Esophagus squamous epithelium (tissue), 5 donors: ENCODE measurements around the gene CXCL8. TPM values are rescaled to one million over a fixed set of nuclear protein-coding genes. Genes with fewer than 3 reads are reported as not detected.

ENCODE experiments used
- DNase-seq: peaks from one replicate; lab custom pipeline; 2025; lab: John Stamatoyannopoulos, UW
- H3K27ac ChIP-seq, 4 donors: fragments of 200-600 bp; sonication (generic); one replicate each; pipeline ENCODE4 v1.5.1; 2016 to 2019; ENCODE audit warnings: mild to moderate bottlenecking in 1 of 4
- H3K27me3 ChIP-seq, 4 donors: fragments of 200-600 bp; sonication (generic); 1 replicate in 3 of 4; 2 replicates in 1 of 4; pipeline versions ENCODE4 v1.5.1 to v1.6.0; 2017 to 2021; ENCODE audit warnings: antibody characterized with exemption in 1 of 4
- H3K36me3 ChIP-seq, 3 donors: fragments of 200-600 bp; sonication (generic); one replicate each; pipeline ENCODE4 v1.5.1; 2016 to 2019
- H3K4me1 ChIP-seq, 3 donors: fragments of 200-600 bp; sonication (generic); one replicate each; pipeline ENCODE4 v1.5.1; 2017 to 2019
- H3K4me3 ChIP-seq, 4 donors: fragments of 200-600 bp; sonication (generic); 1 replicate in 3 of 4; 2 replicates in 1 of 4; pipeline ENCODE4 v1.5.1; 2016 to 2019; ENCODE audit warnings: mild to moderate bottlenecking in 2 of 4, moderate library complexity in 1 of 4
- H3K9me3 ChIP-seq, 3 donors: fragments of 200-600 bp; sonication (generic); one replicate each; pipeline ENCODE4 v1.5.1; 2016 to 2019
- CTCF ChIP-seq, 6 experiments: fragments of 450-650 bp in 4 of 6; fragments of 200-600 bp in 2 of 6; sonication (generic) in 2 of 6; IDR thresholded peaks; one replicate each; pipeline ENCODE4 v1.5.1; 2016 to 2019; ENCODE audit warnings: antibody characterized with exemption in 6 of 6, mild to moderate bottlenecking in 4 of 6, moderate library complexity in 4 of 6
- POLR2A ChIP-seq, 4 donors: fragments of 450-650 bp; IDR thresholded peaks; one replicate each; pipeline ENCODE4 v1.6.1; 2017; ENCODE audit warnings: antibody characterized with exemption in 4 of 4, mild to moderate bottlenecking in 4 of 4, moderate library complexity in 3 of 4
- WGBS, 2 donors: methylation state at CpG; one replicate each; pipeline ENCODE4 v1.1.5; 2018; 5-methylcytosine and 5-hydroxymethylcytosine counted together
- intact Hi-C: fragments of 100-400 bp; cut with DNase I; formaldehyde crosslinking; loops from one replicate; pipeline ENCODE4 v1.15.0; 2022
- total RNA-seq, 4 donors: library from RNA; depleted of rRNA; stranded (reverse); fragments of >200 nt; gene quantifications; one replicate each; pipeline ENCODE4 v1.1.0, GENCODE V29; 2016
- donor health status: DM: yes; HTN: yes; CAD: no.

The CXCL8 gene
- total RNA-seq, 4 donors from 2014 or later, result 0.76 to 90.2 (median 2.4) TPM; not detected in 1

- no peak for TF ChIP-seq CTCF (IDR thresholded peaks at IDR 0.05)
- no peak for TF ChIP-seq POLR2A (IDR thresholded peaks at IDR 0.05)
- Histone ChIP-seq H3K4me1 (peaks cover 0 to 31% (median 5%) of the 10 kb centered on the region in 3 donors), H3K36me3 (no peaks in the 10 kb centered on the region), H3K9me3 (no peaks in the 10 kb centered on the region), H3K27ac (no peak overlapping the region), H3K4me3 (no peak overlapping the region), H3K27me3 (no peaks in the 10 kb centered on the region)
- no peak for DNase-seq
- intact Hi-C loops, result no loop called here
- WGBS, 2 donors, result 70 to 81% methylated on average over 2 of the region's 2 CpGs
These were observed 24.7 kb upstream of the CXCL8 start for GRCh38 chr4:73715659-73716058.

- TF ChIP-seq CTCF (IDR thresholded peaks at IDR 0.05), result no peak
- no peak for DNase-seq
- WGBS, 2 donors, result 78 to 100% methylated on average over 1 of the region's 1 CpG
These were observed 21.7 kb upstream of the CXCL8 start for GRCh38 chr4:73718375-73719373.

GRCh38 chr4:73721435-73721834 is 18.9 kb upstream of the CXCL8 start:
- peaks cover 4 to 43% (median 5%) of the 10 kb centered on the region in 3 donors for H3K4me1 ChIP-seq
- no peak overlapping the region for H3K4me3 ChIP-seq
- intact Hi-C loops, result no loop called here
- WGBS, 2 donors, result 40 to 55% methylated on average over 1 of the region's 1 CpG
- no peaks in the 10 kb centered on the region for H3K36me3 ChIP-seq
- no peak for TF ChIP-seq POLR2A (IDR thresholded peaks at IDR 0.05)
- TF ChIP-seq CTCF (IDR thresholded peaks at IDR 0.05), result no peak
- H3K27ac ChIP-seq, result peak overlapping the region in 1 of 4 donors; percentile 45
- no peaks in the 10 kb centered on the region for H3K9me3 ChIP-seq
- no peaks in the 10 kb centered on the region for H3K27me3 ChIP-seq
- DNase-seq, result no peak

More at GRCh38 chr4:73718375-73719373, 21.7 kb upstream of the CXCL8 start:
- peaks cover 0 to 36% (median 5%) of the 10 kb centered on the region in 3 donors for H3K4me1 ChIP-seq
- no peak overlapping the region for H3K4me3 ChIP-seq
- intact Hi-C loops, result no loop called here
- H3K27ac ChIP-seq, result peak overlapping the region in 3 of 4 donors; percentile 15 to 49 (median 45)
- H3K27me3 ChIP-seq, result no peaks in the 10 kb centered on the region
- no peaks in the 10 kb centered on the region for H3K9me3 ChIP-seq
- H3K36me3 ChIP-seq, result no peaks in the 10 kb centered on the region

GRCh38 chr4:73721909-73722308 is 18.5 kb upstream of the CXCL8 start:
- Histone ChIP-seq H3K36me3 (no peaks in the 10 kb centered on the region), H3K9me3 (no peaks in the 10 kb centered on the region), H3K27me3 (no peaks in the 10 kb centered on the region), H3K4me3 (no peak overlapping the region), H3K27ac (peak overlapping the region in 1 of 4 donors; percentile 45), H3K4me1 (peaks cover 4 to 44% (median 5%) of the 10 kb centered on the region in 3 donors)
- intact Hi-C loops, result no loop called here
- 53 to 58% methylated on average over 1 of the region's 1 CpG for WGBS, 2 donors
- DNase-seq, result no peak
- TF ChIP-seq POLR2A (IDR thresholded peaks at IDR 0.05), result no peak
- no peak for TF ChIP-seq CTCF (IDR thresholded peaks at IDR 0.05)

GRCh38 chr4:73723023-73723422 is 17.3 kb upstream of the CXCL8 start:
- WGBS, 2 donors, result 57 to 71% methylated on average over 4 of the region's 4 CpGs
- no peaks in the 10 kb centered on the region for H3K36me3 ChIP-seq
- DNase-seq, result no peak
- H3K4me3 ChIP-seq, result no peak overlapping the region
- no peak overlapping the region for H3K27ac ChIP-seq
- TF ChIP-seq POLR2A (IDR thresholded peaks at IDR 0.05) (no peak), CTCF (IDR thresholded peaks at IDR 0.05) (no peak)
- H3K9me3 ChIP-seq, result no peaks in the 10 kb centered on the region
- no peaks in the 10 kb centered on the region for H3K27me3 ChIP-seq
- intact Hi-C loops, result no loop called here
- peaks cover 4 to 40% (median 5%) of the 10 kb centered on the region in 3 donors for H3K4me1 ChIP-seq
